Endothelial cell of umbilical vein (primary cell): ENCODE results near the gene PRR5. TPM values are rescaled to one million over a fixed set of nuclear protein-coding genes. Genes with fewer than 3 reads are reported as not detected.

ENCODE experiments used
- BruUV-seq: library from RNA; stranded (reverse); fragments of 400-500 nt; replicated peaks from 2 replicates; lab custom pipeline; 2021; lab: Mats Ljungman, UMichigan
- CTCF ChIA-PET: fragments of 300-600, 350-600 bp; sonication (Branson Sonifier 250); formaldehyde crosslinking; loops from one replicate; lab custom pipeline; 2021; ENCODE audit warnings: antibody characterized with exemption, inconsistent platforms; lab: Charles Lee
- POLR2A ChIA-PET: fragments of 300-600, 350-600 bp; sonication (Branson Sonifier 250); formaldehyde crosslinking; loops from one replicate; lab custom pipeline; 2021; ENCODE audit warnings: antibody characterized with exemption, inconsistent platforms; lab: Charles Lee
- DNase-seq: peaks from one replicate; pipeline ENCODE4 v3.0.0-alpha.2; 2011; ENCODE audit warnings: low read depth, low spot score
- FAIRE-seq: peaks from 2 replicates; lab custom pipeline; 2011; peaks lifted over from hg19 to GRCh38; lab: Jason Lieb, UNC
- H2AFZ ChIP-seq: 2 replicates; pipeline ENCODE4 v1.6.0; 2012; ENCODE audit warnings: low read depth, low read length, control low read depth, inconsistent platforms
- H3K27ac ChIP-seq: 2 replicates; pipeline ENCODE4 v1.5.1; 2011; ENCODE audit warnings: low read depth, mild to moderate bottlenecking, control low read depth, low read length, moderate library complexity; ENCODE audit not compliant: insufficient read depth
- H3K27me3 ChIP-seq, 2 experiments: 2 replicates each; pipeline versions ENCODE4 v1.6.0 to v1.6.1; 2011; ENCODE audit warnings: low read length in 2 of 2, mixed read lengths in 1 of 2; ENCODE audit not compliant: control insufficient read depth in 2 of 2, insufficient read depth in 2 of 2
- H3K36me3 ChIP-seq, 2 experiments: 2 replicates in 1 of 2; 3 replicates in 1 of 2; pipeline ENCODE4 v1.5.1; 2011; ENCODE audit warnings: low read length in 2 of 2, mild to moderate bottlenecking in 1 of 2, moderate library complexity in 1 of 2; ENCODE audit not compliant: control insufficient read depth in 2 of 2, insufficient read depth in 2 of 2; ENCODE audit errors: extremely low read depth in 1 of 2
- H3K4me1 ChIP-seq: 3 replicates; pipeline ENCODE4 v1.5.1; 2011; ENCODE audit warnings: mild to moderate bottlenecking, low read length; ENCODE audit not compliant: control insufficient read depth, insufficient read depth; ENCODE audit errors: extremely low read depth
- H3K4me2 ChIP-seq: 2 replicates; pipeline ENCODE4 v1.6.1; 2011; ENCODE audit warnings: low read length, control low read depth, mixed read lengths; ENCODE audit not compliant: insufficient read depth
- H3K4me3 ChIP-seq, 3 experiments: fragments of 200-600 bp in 1 of 3; sonication (generic), shearing (Covaris generic) in 1 of 3; replicated peaks in 1 of 3; 2 replicates each; pipeline ENCODE4 v1.5.1; 2011 to 2016; ENCODE audit warnings: control low read depth in 3 of 3, low read length in 3 of 3, mild to moderate bottlenecking in 2 of 3, inconsistent platforms in 1 of 3, low read depth in 1 of 3, moderate library complexity in 1 of 3; ENCODE audit not compliant: insufficient read depth in 1 of 3
- H3K79me2 ChIP-seq: 2 replicates; pipeline ENCODE4 v1.6.0; 2012; ENCODE audit warnings: low read length, inconsistent platforms; ENCODE audit not compliant: control insufficient read depth, insufficient read depth
- H3K9ac ChIP-seq: replicated peaks from 2 replicates; pipeline ENCODE3; 2011; ENCODE audit warnings: low read length, control low read depth; ENCODE audit not compliant: insufficient read depth; ENCODE audit errors: extremely low read depth
- H3K9me1 ChIP-seq: replicated peaks from 3 replicates; pipeline ENCODE4 v1.6.0; 2011; ENCODE audit warnings: mild to moderate bottlenecking, low read length; ENCODE audit not compliant: control insufficient read depth, insufficient read depth; ENCODE audit errors: extremely low read depth
- H3K9me3 ChIP-seq: replicated peaks from 2 replicates; pipeline ENCODE4 v1.5.1; 2012; ENCODE audit warnings: low read length, inconsistent platforms; ENCODE audit not compliant: control insufficient read depth, insufficient read depth
- H4K20me1 ChIP-seq: replicated peaks from 2 replicates; pipeline ENCODE3; 2011; ENCODE audit warnings: mild to moderate bottlenecking, low read length; ENCODE audit not compliant: control insufficient read depth, insufficient read depth; ENCODE audit errors: extremely low read depth
- EZH2 ChIP-seq: IDR thresholded peaks from 2 replicates; pipeline ENCODE4 v1.6.1; 2012; ENCODE audit warnings: borderline replicate concordance, low read depth, mild to moderate bottlenecking, moderate library complexity, low read length, inconsistent platforms; ENCODE audit not compliant: severe bottlenecking
- FOS ChIP-seq: IDR thresholded peaks from 2 replicates; pipeline ENCODE4 v1.6.1; 2011; ENCODE audit warnings: mild to moderate bottlenecking, low read length, moderate library complexity, borderline replicate concordance; ENCODE audit not compliant: insufficient read depth
- GATA2 ChIP-seq: IDR thresholded peaks from 2 replicates; pipeline ENCODE4 v1.7.0; 2011; ENCODE audit warnings: low read depth, mild to moderate bottlenecking, moderate library complexity, mixed read lengths, low read length; ENCODE audit not compliant: insufficient read length, insufficient read depth
- JUN ChIP-seq: IDR thresholded peaks from 2 replicates; pipeline ENCODE4 v1.6.1; 2011; ENCODE audit warnings: borderline replicate concordance, low read depth; ENCODE audit not compliant: insufficient read length, insufficient read depth
- MYC ChIP-seq: IDR thresholded peaks from one replicate; pipeline ENCODE4 v1.6.1; 2011; ENCODE audit warnings: mild to moderate bottlenecking, low read depth, low read length
- POLR2A ChIP-seq: IDR thresholded peaks from 2 replicates; pipeline ENCODE4 v1.6.1; 2012; ENCODE audit warnings: low read depth, mild to moderate bottlenecking, control low read depth, low read length
- POLR2AphosphoS5 ChIP-seq: IDR thresholded peaks from 2 replicates; pipeline ENCODE4 v1.6.1; 2012; ENCODE audit warnings: low read depth, mild to moderate bottlenecking, control low read depth, low read length, moderate library complexity; ENCODE audit not compliant: insufficient read depth
- dilution Hi-C: fragments of 300-500 bp; cut with MboI; formaldehyde crosslinking; loops from one replicate; pipeline ENCODE4 v1.15.0; 2019; ENCODE audit warnings: low sequenced_read_pairs; ENCODE audit not compliant: extremely low pct_ligation_motif_present
- intact Hi-C: fragments of 100-400 bp; cut with micrococcal nuclease; formaldehyde crosslinking; loops from one replicate; pipeline ENCODE4 v1.10.0; 2022
- polyA plus RNA-seq, 4 experiments: library from polyadenylated mRNA; depleted of rRNA in 3 of 4; stranded (reverse) in 3 of 4; unstranded in 1 of 4; fragments of >200 nt; gene quantifications; 2 replicates each; pipeline versions ENCODE4 v1.2.1 to v1.2.3, GENCODE V29; 2011 to 2012; ENCODE audit warnings: missing spikeins in 1 of 4
- total RNA-seq: library from RNA; stranded (reverse); gene quantifications from 2 replicates; pipeline ENCODE4 v1.2.3, GENCODE V29; 2021
- TF ChIP-seq, protein P1 (sequence below), 2 donors: IDR thresholded peaks; 1 replicate in 1 of 2; 2 replicates in 1 of 2; pipeline ENCODE4 v1.5.1; 2011; ENCODE audit warnings: low read length in 2 of 2, mild to moderate bottlenecking in 2 of 2, moderate library complexity in 2 of 2, control low read depth in 1 of 2, inconsistent platforms in 1 of 2, low read depth in 1 of 2; ENCODE audit not compliant: insufficient read depth in 1 of 2; ENCODE audit errors: extremely low read depth in 1 of 2
- TF ChIP-seq, protein P2 (sequence below): IDR thresholded peaks from 2 replicates; pipeline ENCODE4 v1.6.1; 2011; ENCODE audit not compliant: insufficient read depth, insufficient read length

The PRR5 gene
- total and polyA plus RNA-seq, 2 donors (not counting 3 experiments of a cell fraction or from before 2014, with no cell fraction given), result 4.3 to 9.0 TPM

DNA sequence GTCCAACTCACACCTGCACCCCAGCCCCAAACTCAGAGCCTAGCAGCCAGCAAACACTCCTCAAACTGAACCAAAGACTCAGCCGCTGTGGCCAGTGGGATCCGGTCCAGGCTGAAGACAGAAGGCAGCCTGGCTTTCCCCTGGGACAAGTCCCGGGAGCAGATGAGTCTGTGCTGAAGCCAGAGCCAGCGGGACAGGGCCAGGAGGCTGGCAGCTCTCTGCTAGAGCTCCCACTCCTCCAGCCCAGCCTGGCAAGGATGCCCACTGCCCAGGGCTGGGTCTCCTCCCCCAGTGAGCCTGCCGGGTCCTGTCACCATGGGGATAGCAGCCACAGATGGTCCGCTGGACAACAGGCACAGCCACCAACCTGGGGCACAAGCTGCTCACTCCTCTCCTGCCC lies 42.9 kb upstream of the PRR5 start:
- POLR2A ChIA-PET, result no interaction called here
- H2AFZ ChIP-seq, result no peak overlapping the region
- CTCF ChIA-PET, result no interaction called here
- no peaks in the 10 kb centered on the region for H3K27me3 ChIP-seq
- no peak overlapping the region for H3K4me3 ChIP-seq
- no peaks in the 10 kb centered on the region for H4K20me1 ChIP-seq
- no peaks in the 10 kb centered on the region for H3K9me1 ChIP-seq
- intact Hi-C loops, result no loop called here
- dilution Hi-C loops, result no loop called here
- no peaks in the 10 kb centered on the region for H3K79me2 ChIP-seq
- FAIRE-seq (no peak), DNase-seq (no peak)
- no peaks in the 10 kb centered on the region for H3K36me3 ChIP-seq
- H3K4me2 ChIP-seq, result no peak overlapping the region
- H3K9ac ChIP-seq, result no peak overlapping the region
- no peaks in the 10 kb centered on the region for H3K9me3 ChIP-seq
- no peak for TF ChIP-seq EZH2
- TF ChIP-seq FOS, result no peak
- no peak for TF ChIP-seq POLR2A
- TF ChIP-seq, protein P1, sequence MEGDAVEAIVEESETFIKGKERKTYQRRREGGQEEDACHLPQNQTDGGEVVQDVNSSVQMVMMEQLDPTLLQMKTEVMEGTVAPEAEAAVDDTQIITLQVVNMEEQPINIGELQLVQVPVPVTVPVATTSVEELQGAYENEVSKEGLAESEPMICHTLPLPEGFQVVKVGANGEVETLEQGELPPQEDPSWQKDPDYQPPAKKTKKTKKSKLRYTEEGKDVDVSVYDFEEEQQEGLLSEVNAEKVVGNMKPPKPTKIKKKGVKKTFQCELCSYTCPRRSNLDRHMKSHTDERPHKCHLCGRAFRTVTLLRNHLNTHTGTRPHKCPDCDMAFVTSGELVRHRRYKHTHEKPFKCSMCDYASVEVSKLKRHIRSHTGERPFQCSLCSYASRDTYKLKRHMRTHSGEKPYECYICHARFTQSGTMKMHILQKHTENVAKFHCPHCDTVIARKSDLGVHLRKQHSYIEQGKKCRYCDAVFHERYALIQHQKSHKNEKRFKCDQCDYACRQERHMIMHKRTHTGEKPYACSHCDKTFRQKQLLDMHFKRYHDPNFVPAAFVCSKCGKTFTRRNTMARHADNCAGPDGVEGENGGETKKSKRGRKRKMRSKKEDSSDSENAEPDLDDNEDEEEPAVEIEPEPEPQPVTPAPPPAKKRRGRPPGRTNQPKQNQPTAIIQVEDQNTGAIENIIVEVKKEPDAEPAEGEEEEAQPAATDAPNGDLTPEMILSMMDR (IDR thresholded peaks at IDR 0.05; ENCODE audit: extremely low read depth in 1 of 2, insufficient read depth in 1 of 2, low read depth in 1 of 2, low read length in 2 of 2), result no peak
- no peak for TF ChIP-seq MYC
- no peak for TF ChIP-seq POLR2AphosphoS5
- TF ChIP-seq GATA2, result no peak
- no peak for TF ChIP-seq JUN
- TF ChIP-seq, protein P2, sequence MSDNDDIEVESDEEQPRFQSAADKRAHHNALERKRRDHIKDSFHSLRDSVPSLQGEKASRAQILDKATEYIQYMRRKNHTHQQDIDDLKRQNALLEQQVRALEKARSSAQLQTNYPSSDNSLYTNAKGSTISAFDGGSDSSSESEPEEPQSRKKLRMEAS, result no peak
- BruUV-seq, result no TSS peak
- H3K27ac ChIP-seq, result no peak overlapping the region
- H3K4me1 ChIP-seq, result peaks cover 2% of the 10 kb centered on the region
